HepG2 (cell line): Measurements from ENCODE around the gene DPEP3. TPM values are rescaled to one million over a fixed set of nuclear protein-coding genes. Genes with fewer than 3 reads are reported as not detected.

Experiments
- BRD4 ChIP-seq: sonication (generic); formaldehyde crosslinking; IDR thresholded peaks from 2 replicates; pipeline ENCODE4 v1.4.0; 2020; ENCODE audit warnings: missing genetic modification reagents
- CEBPG ChIP-seq: IDR thresholded peaks from 2 replicates; pipeline ENCODE4 v1.6.1; 2016
- ESRRA ChIP-seq: sonication (generic); formaldehyde crosslinking; IDR thresholded peaks from 2 replicates; pipeline ENCODE4 v1.5.1; 2020; ENCODE audit warnings: mild to moderate bottlenecking, low read depth, missing genetic modification reagents
- GZF1 ChIP-seq: sonication (generic); formaldehyde crosslinking; IDR thresholded peaks from 2 replicates; pipeline ENCODE4 v1.5.1; 2020; ENCODE audit warnings: mild to moderate bottlenecking, missing genetic modification reagents
- HHEX ChIP-seq: IDR thresholded peaks from 2 replicates; pipeline ENCODE4 v1.6.1; 2016; ENCODE audit warnings: control low read depth
- KDM4B ChIP-seq: sonication (generic); formaldehyde crosslinking; IDR thresholded peaks from 2 replicates; pipeline ENCODE4 v1.4.0; 2020; ENCODE audit warnings: missing genetic modification reagents
- NFAT5 ChIP-seq: sonication (generic); formaldehyde crosslinking; IDR thresholded peaks from 2 replicates; pipeline ENCODE4 v1.4.0; 2020; ENCODE audit warnings: missing genetic modification reagents
- REST ChIP-seq, 2 experiments: IDR thresholded peaks; 2 replicates each; pipeline ENCODE4 v1.6.1; 2011 to 2012; ENCODE audit warnings: low read length in 2 of 2, borderline replicate concordance in 1 of 2, low read depth in 1 of 2, mild to moderate bottlenecking in 1 of 2, moderate library complexity in 1 of 2
- RFXANK ChIP-seq: IDR thresholded peaks from 2 replicates; pipeline ENCODE4 v1.6.1; 2016
- SATB2 ChIP-seq: sonication (generic); formaldehyde crosslinking; IDR thresholded peaks from 2 replicates; pipeline ENCODE4 v1.5.0; 2020; ENCODE audit warnings: missing genetic modification reagents
- SOX13 ChIP-seq, 3 experiments: fragments of 450-650 bp in 1 of 3; sonication (generic) in 1 of 3; formaldehyde crosslinking in 1 of 3; IDR thresholded peaks in 2 of 3; conservative IDR thresholded peaks in 1 of 3; 2 replicates each; pipeline versions ENCODE4 v1.5.0 to v1.6.1; 2016 to 2020; ENCODE audit warnings: antibody characterized with exemption in 1 of 3, mild to moderate bottlenecking in 1 of 3, missing compliant biosample characterization in 1 of 3, missing genetic modification reagents in 1 of 3, moderate library complexity in 1 of 3
- SP2 ChIP-seq: sonication (generic); formaldehyde crosslinking; IDR thresholded peaks from 2 replicates; pipeline ENCODE4 v1.5.1; 2020; ENCODE audit warnings: mild to moderate bottlenecking, missing genetic modification reagents
- ZNF564 ChIP-seq: sonication (generic); formaldehyde crosslinking; IDR thresholded peaks from 2 replicates; pipeline ENCODE4 v1.8.1; 2023; ENCODE audit warnings: mild to moderate bottlenecking, missing genetic modification reagents
- ZNF609 ChIP-seq: sonication (generic); formaldehyde crosslinking; IDR thresholded peaks from 2 replicates; pipeline ENCODE4 v1.4.0; 2020; ENCODE audit warnings: mild to moderate bottlenecking, missing genetic modification reagents, borderline replicate concordance
- ZNF709 ChIP-seq: sonication (generic); formaldehyde crosslinking; IDR thresholded peaks from 2 replicates; pipeline ENCODE4 v1.5.0; 2020; ENCODE audit warnings: mild to moderate bottlenecking, missing genetic modification reagents
- polyA plus RNA-seq, 8 experiments: library from polyadenylated mRNA; depleted of rRNA in 3 of 8; stranded (reverse) in 7 of 8; unstranded in 1 of 8; fragments of >200 nt; fragmentation: Illumina TruSeq in 4 of 8; extraction: Trizol in 4 of 8; gene quantifications; 2 replicates each; pipeline versions ENCODE4 v1.2.1 to v1.2.3, GENCODE V29; 2011 to 2016; ENCODE audit warnings: low read depth in 4 of 8, missing spikeins in 1 of 8, mixed read lengths in 1 of 8; ENCODE audit not compliant: insufficient read depth in 1 of 8
- total RNA-seq, 5 experiments: library from RNA; depleted of rRNA; stranded (reverse); fragments of >200 nt; fragmentation: Illumina TruSeq; extraction: Trizol; gene quantifications; 2 replicates each; pipeline ENCODE4 v1.2.3, GENCODE V29; 2016; ENCODE audit warnings: low read depth in 1 of 5

The DPEP3 gene
- total and polyA plus RNA-seq, 2 of the 13 experiments (the other 11 are each of a cell fraction or from before 2014, with no cell fraction given), result not detected

GRCh38 chr16:67935402-67936123 lies 44.7 kb downstream of the DPEP3 start (continued):
- TF ChIP-seq REST (IDR thresholded peaks at IDR 0.05; ENCODE audit: borderline replicate concordance in 1 of 2, low read depth in 1 of 2, low read length in 2 of 2), result no peak
- peak; percentile 92 for TF ChIP-seq ZNF709 (CRISPR knock-in tag)
- 0 out of 2 replicates have a peak, but pooled peaks have one; percentile 6 for TF ChIP-seq CEBPG (CRISPR knock-in tag)
- TF ChIP-seq HHEX, result no peak
- no peak for TF ChIP-seq RFXANK
- no peak for TF ChIP-seq SOX13 (IDR thresholded peaks at IDR 0.05)
- 0 out of 4 replicates have a peak, but pooled peaks of 1 of the 2 experiments have one; percentile 9 for TF ChIP-seq SOX13 (CRISPR knock-in tag; conservative IDR thresholded peaks at IDR 0.05 in 1 of 2, IDR thresholded peaks at IDR 0.05 in 1 of 2)
- TF ChIP-seq ZNF564 (CRISPR knock-in tag), result no peak; the same call in none of the 2 replicates
- peak; percentile 48 for TF ChIP-seq ZNF609
- TF ChIP-seq NFAT5, result 0 out of 2 replicates have a peak, but pooled peaks have one; percentile 26
- peak; percentile 89; the same call in 1 of the 2 replicates for TF ChIP-seq SATB2 (CRISPR knock-in tag)
- TF ChIP-seq GZF1 (CRISPR knock-in tag), result no peak
- peak; percentile 96 for TF ChIP-seq ESRRA (CRISPR knock-in tag)
- TF ChIP-seq KDM4B, result peak; percentile 19; the same call in 1 of the 2 replicates
- TF ChIP-seq SP2 (CRISPR knock-in tag), result peak; percentile 92
- TF ChIP-seq BRD4 (CRISPR knock-in tag), result peak; percentile 96
